ENCODE results near the gene HOXB8. TPM values are rescaled to one million over a fixed set of nuclear protein-coding genes. Genes with fewer than 3 reads are reported as not detected.

HOXB8 gene
- total and polyA plus RNA-seq, 3 experiments from 2014 or later, result not detected

GRCh38 chr17:48597778-48598631, 17.1 kb downstream of the HOXB8 start:
- Histone ChIP-seq H3K27ac (ENCODE audit: low read depth, low read length) (no peak overlapping the region), H3K4me1 (ENCODE audit: insufficient read depth, low read length) (peaks cover 35% of the 10 kb centered on the region), H3K27me3 (ENCODE audit: insufficient read depth, low read length, poor library complexity, severe bottlenecking) (peaks cover 81% of the 10 kb centered on the region), H3K36me3 (ENCODE audit: insufficient read depth, low read length) (no peaks in the 10 kb centered on the region), H3K9me3 (ENCODE audit: low read length) (no peaks in the 10 kb centered on the region), H3K4me3 (ENCODE audit: low read length) (peak overlapping the region; percentile 47)
- Mint-ChIP-seq H3K9me3 (no peaks in the 10 kb centered on the region), H3K4me3 (peak overlapping the region; percentile 76 to 89 (median 85)), H3K27me3 (peaks cover 80 to 94% of the 10 kb centered on the region in 2 donors), H3K27ac (peak overlapping the region in 3 of 8 donors; percentile 15 to 51 (median 43)), H3K36me3 (no peaks in the 10 kb centered on the region), H3K4me1 (peaks cover 48 to 54% (median 51%) of the 10 kb centered on the region in 3 donors)
- peak in 3 of 5 donors; percentile 31 to 68 (median 43) for DNase-seq
- CTCF ChIA-PET, result interaction anchor here (0.6 kb wide), 1 partner anchor 1549 kb away, joined by 4 read pairs; no protein-coding TSS in a partner anchor
- POLR2A ChIA-PET, result no interaction called here

GRCh38 chr17:48597528-48597777, 17.6 kb downstream of the HOXB8 start:
- H3K4me3 ChIP-seq (ENCODE audit: low read length), result peak overlapping the region; percentile 47
- Mint-ChIP-seq H3K36me3 (no peaks in the 10 kb centered on the region), H3K4me1 (peaks cover 52 to 55% (median 54%) of the 10 kb centered on the region in 3 donors), H3K27me3 (peaks cover 80 to 94% of the 10 kb centered on the region in 2 donors), H3K4me3 (peak overlapping the region; percentile 76 to 89 (median 85)), H3K27ac (peak overlapping the region in 2 of 8 donors; percentile 15 to 43), H3K9me3 (no peaks in the 10 kb centered on the region)
- no peaks in the 10 kb centered on the region for H3K9me3 ChIP-seq (ENCODE audit: low read length)
- DNase-seq, result peak in 1 of 5 donors; percentile 34
- peaks cover 40% of the 10 kb centered on the region for H3K4me1 ChIP-seq (ENCODE audit: insufficient read depth, low read length)
- ChIA-PET CTCF (no interaction called here), POLR2A (no interaction called here)
- no peak overlapping the region for H3K27ac ChIP-seq (ENCODE audit: low read depth, low read length)
- peaks cover 80% of the 10 kb centered on the region for H3K27me3 ChIP-seq (ENCODE audit: insufficient read depth, low read length, poor library complexity, severe bottlenecking)
- no peaks in the 10 kb centered on the region for H3K36me3 ChIP-seq (ENCODE audit: insufficient read depth, low read length)

GRCh38 chr17:48596735-48597527, 18.2 kb downstream of the HOXB8 start:
- H3K4me1 ChIP-seq (ENCODE audit: insufficient read depth, low read length), result peaks cover 41% of the 10 kb centered on the region
- peaks cover 76 to 93% of the 10 kb centered on the region in 2 donors for H3K27me3 Mint-ChIP-seq
- H3K27ac Mint-ChIP-seq, result peak overlapping the region in 3 of 8 donors; percentile 15 to 41 (median 25)
- no peak overlapping the region for H3K27ac ChIP-seq (ENCODE audit: low read depth, low read length)
- no peaks in the 10 kb centered on the region for H3K36me3 ChIP-seq (ENCODE audit: insufficient read depth, low read length)
- ChIA-PET POLR2A (no interaction called here), CTCF (interaction anchor here (1.4 to 1.9 kb wide), 3 partner anchors 16 to 104 kb away, joined by 4 to 5 read pairs (median 4); no protein-coding TSS in a partner anchor)
- H3K36me3 Mint-ChIP-seq, result no peaks in the 10 kb centered on the region
- peak overlapping the region; percentile 47 for H3K4me3 ChIP-seq (ENCODE audit: low read length)
- H3K4me1 Mint-ChIP-seq, result peaks cover 49 to 54% (median 51%) of the 10 kb centered on the region in 3 donors
- no peaks in the 10 kb centered on the region for H3K9me3 Mint-ChIP-seq
- DNase-seq, result no peak
- no peaks in the 10 kb centered on the region for H3K9me3 ChIP-seq (ENCODE audit: low read length)
- H3K27me3 ChIP-seq (ENCODE audit: insufficient read depth, low read length, poor library complexity, severe bottlenecking), result peaks cover 78% of the 10 kb centered on the region
- H3K4me3 Mint-ChIP-seq, result peak overlapping the region; percentile 76 to 89 (median 85)

- Mint-ChIP-seq H3K27ac (peak overlapping the region in 3 of 8 donors; percentile 15 to 47 (median 25)), H3K4me1 (peaks cover 45 to 49% (median 48%) of the 10 kb centered on the region in 3 donors), H3K36me3 (no peaks in the 10 kb centered on the region), H3K27me3 (peaks cover 74 to 93% of the 10 kb centered on the region in 2 donors), H3K9me3 (no peaks in the 10 kb centered on the region), H3K4me3 (peak overlapping the region; percentile 56 to 89 (median 83))
- Histone ChIP-seq H3K36me3 (ENCODE audit: insufficient read depth, low read length) (no peaks in the 10 kb centered on the region), H3K27ac (ENCODE audit: low read depth, low read length) (no peak overlapping the region), H3K9me3 (ENCODE audit: low read length) (no peaks in the 10 kb centered on the region), H3K4me3 (ENCODE audit: low read length) (no peak overlapping the region), H3K4me1 (ENCODE audit: insufficient read depth, low read length) (peaks cover 41% of the 10 kb centered on the region), H3K27me3 (ENCODE audit: insufficient read depth, low read length, poor library complexity, severe bottlenecking) (peaks cover 74% of the 10 kb centered on the region)
- no peak for DNase-seq
- CTCF ChIA-PET, result interaction anchor here (1.4 to 3.9 kb wide), 4 partner anchors 17 to 103 kb away, joined by 4 to 18 read pairs (median 4); no protein-coding TSS in a partner anchor
- POLR2A ChIA-PET, result interaction anchor here (0.7 kb wide), 2 partner anchors 18 to 570 kb away, joined by 4 to 8 read pairs; no protein-coding TSS in a partner anchor
These were observed 18.9 kb downstream of the HOXB8 start for GRCh38 chr17:48596000-48596734.

- H3K4me3 Mint-ChIP-seq, result peak overlapping the region in 3 of 7 donors; percentile 23 to 56 (median 46)
- Histone ChIP-seq H3K27me3 (ENCODE audit: insufficient read depth, low read length, poor library complexity, severe bottlenecking) (peaks cover 67% of the 10 kb centered on the region), H3K4me1 (ENCODE audit: insufficient read depth, low read length) (peaks cover 41% of the 10 kb centered on the region), H3K9me3 (ENCODE audit: low read length) (no peaks in the 10 kb centered on the region), H3K36me3 (ENCODE audit: insufficient read depth, low read length) (no peaks in the 10 kb centered on the region), H3K4me3 (ENCODE audit: low read length) (no peak overlapping the region), H3K27ac (ENCODE audit: low read depth, low read length) (no peak overlapping the region)
- H3K36me3 Mint-ChIP-seq, result no peaks in the 10 kb centered on the region
- H3K9me3 Mint-ChIP-seq, result no peaks in the 10 kb centered on the region
- CTCF ChIA-PET, result interaction anchor here (1.0 to 3.9 kb wide), 6 partner anchors 17 to 286 kb away, joined by 3 to 43 read pairs (median 4); no protein-coding TSS in a partner anchor
- peak overlapping the region in 1 of 8 donors; percentile 63 for H3K27ac Mint-ChIP-seq
- H3K4me1 Mint-ChIP-seq, result peaks cover 45 to 49% (median 48%) of the 10 kb centered on the region in 3 donors
- POLR2A ChIA-PET, result interaction anchor here (0.7 kb wide), 2 partner anchors 18 to 570 kb away, joined by 4 to 8 read pairs; no protein-coding TSS in a partner anchor
- peaks cover 70 to 90% of the 10 kb centered on the region in 2 donors for H3K27me3 Mint-ChIP-seq
- no peak for DNase-seq
These were observed 19.7 kb downstream of the HOXB8 start for GRCh38 chr17:48595278-48595999.

- H3K9me3 ChIP-seq (ENCODE audit: low read length), result no peaks in the 10 kb centered on the region
- peaks cover 41% of the 10 kb centered on the region for H3K4me1 ChIP-seq (ENCODE audit: insufficient read depth, low read length)
- H3K27me3 ChIP-seq (ENCODE audit: insufficient read depth, low read length, poor library complexity, severe bottlenecking), result peaks cover 62% of the 10 kb centered on the region
- Mint-ChIP-seq H3K4me3 (peak overlapping the region in 1 of 7 donors; percentile 84), H3K27ac (no peak overlapping the region), H3K36me3 (no peaks in the 10 kb centered on the region), H3K27me3 (peaks cover 65 to 89% of the 10 kb centered on the region in 2 donors), H3K4me1 (peaks cover 45 to 49% (median 48%) of the 10 kb centered on the region in 3 donors), H3K9me3 (no peaks in the 10 kb centered on the region)
- no peak for DNase-seq
- H3K27ac ChIP-seq (ENCODE audit: low read depth, low read length), result no peak overlapping the region
- ChIA-PET POLR2A (no interaction called here), CTCF (interaction anchor here (1.0 to 3.9 kb wide), 5 partner anchors 18 to 285 kb away, joined by 3 to 43 read pairs (median 4); no protein-coding TSS in a partner anchor)
- no peaks in the 10 kb centered on the region for H3K36me3 ChIP-seq (ENCODE audit: insufficient read depth, low read length)
- no peak overlapping the region for H3K4me3 ChIP-seq (ENCODE audit: low read length)
These were observed 20.4 kb downstream of the HOXB8 start for GRCh38 chr17:48594538-48595277.

Data from CD8-positive, alpha-beta memory T cell (primary cell).